ENCODE measurements around the gene FAM163B.

Gene FAM163B

DNA sequence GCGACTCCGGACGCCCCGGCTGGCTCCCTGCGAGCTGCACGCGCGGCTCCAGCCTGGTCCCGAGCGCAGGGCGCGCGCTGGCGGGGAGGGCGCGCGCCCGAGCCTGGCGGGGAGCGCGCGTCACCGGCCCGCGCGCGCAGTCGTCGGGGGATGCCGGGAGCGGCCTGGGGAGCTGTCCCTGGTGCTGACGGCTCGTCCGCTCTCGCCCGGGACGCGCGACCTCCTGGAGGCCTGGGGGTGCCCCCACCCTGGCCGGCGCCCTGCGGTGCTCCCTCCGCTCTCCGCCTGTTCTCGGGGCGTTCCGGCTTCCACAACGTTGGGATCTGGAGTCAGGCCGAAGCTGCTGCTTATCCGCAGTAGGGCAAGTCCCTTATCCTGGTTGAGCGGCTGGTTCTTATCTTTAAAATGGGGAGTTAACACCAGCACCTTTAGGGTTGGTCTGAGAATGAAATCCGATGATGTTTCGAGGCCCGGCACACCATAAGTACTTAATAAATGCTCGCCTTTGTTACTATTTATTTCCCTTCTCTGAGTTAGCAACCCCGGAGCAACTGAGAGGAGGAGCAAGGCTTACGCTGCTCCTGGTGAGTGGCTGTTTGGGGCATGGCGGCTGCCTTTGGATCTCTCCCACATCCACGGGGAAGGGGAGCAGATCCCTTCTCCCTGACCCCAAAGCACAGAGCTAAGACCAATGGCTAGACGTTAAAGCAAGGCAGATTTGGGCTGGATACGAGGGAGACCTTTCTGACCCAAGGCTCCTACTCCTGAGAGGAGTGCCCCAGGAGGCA lies at the start of gene FAM163B:
TSS of gene FAM163B (minus strand) at position 79 of the 788 bp plus-strand sequence. CDS start 29,166 bp downstream, outside the sequence.
- DNase-seq: no peak

DNA sequence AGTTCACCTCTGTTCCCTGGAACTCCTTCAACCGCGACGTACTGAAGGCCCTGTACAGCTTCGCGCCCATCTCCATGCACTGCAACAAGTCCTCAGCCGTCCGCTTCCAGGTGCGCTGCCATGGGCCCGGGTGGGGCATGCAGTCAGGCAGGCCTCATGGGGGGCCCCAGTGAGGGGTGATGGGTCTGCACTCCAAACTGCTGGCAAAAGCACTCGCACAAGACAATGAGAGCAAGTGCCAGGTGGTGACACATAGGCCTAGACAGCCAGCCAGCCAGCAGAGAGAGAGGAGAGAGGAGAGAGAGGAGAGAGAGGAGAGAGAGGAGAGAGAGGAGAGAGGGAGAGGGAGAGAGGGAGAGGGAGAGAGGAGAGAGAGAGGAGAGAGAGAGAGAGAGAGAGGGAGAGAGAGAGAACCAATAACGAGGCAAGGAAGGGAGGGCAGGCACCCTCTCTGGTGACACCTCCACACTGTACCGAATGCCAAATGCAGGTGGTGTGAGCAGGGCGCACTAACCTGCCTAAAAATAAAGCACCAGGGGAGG lies 48.0 kb upstream of the FAM163B start:
- no peak for DNase-seq

DNA sequence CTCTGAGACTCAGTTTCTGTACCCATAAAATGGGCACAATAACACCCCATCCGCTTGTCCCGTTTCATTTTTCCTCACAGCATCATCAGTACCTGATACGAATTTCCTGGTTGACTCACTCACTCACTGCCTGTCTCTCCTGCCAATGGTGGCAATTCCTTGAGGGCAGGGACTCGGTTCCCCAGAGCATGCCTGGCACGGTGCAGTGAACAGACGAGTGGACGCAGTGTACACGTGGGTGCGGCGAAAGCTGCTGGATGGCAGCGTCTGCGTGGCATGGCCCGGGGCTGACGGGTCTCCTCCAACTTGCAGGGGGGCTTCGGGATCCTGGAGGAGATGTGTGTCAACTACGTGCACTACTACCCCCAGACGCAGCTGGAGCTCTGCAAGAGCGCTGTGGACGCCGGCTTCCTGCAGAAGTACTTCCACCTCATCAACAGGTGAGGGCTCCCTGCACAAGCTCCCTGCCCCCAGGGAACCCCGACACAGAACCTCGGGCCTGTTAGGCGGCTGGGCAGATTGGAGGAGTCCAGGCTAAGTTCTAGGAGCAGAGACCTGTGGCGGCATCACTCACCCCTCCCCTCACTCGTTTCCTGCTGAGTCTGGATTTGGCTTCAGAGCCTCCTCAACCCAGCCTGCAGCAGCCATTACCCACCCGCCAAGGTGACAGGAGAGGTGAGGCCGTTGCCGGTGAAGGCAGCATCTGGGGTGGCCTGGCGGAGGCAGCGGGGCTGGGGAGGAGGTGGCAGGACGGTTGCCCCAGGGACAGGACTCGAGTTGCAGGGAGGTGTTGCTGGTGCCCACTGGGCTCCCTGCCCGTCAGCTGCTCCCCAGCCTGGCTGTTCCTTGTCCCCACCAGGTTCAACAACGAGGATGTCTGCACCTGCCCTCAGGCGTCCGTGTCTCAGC lies 47.3 kb upstream of the FAM163B start:
- DNase-seq: no peak

DNA sequence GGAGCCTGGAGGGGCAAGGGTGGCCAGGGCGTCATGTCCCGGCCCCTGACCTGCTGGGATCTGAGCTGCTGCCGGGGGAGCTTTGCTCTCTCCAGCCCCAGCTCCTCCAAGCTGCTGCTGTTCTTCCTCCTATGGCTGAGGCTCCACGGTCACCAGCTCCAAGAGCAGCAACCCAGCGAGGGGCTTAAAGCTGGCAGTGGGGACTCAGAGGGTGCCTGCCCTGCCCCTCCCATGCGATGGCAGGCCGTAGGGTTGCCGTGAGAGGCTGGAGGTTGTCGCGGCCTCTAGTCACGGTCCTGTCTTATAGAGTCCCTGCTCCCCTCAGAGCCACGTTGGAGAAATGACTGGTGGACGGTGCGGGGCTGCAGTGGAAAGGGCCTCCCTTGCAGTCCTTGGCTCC lies 46.5 kb upstream of the FAM163B start:
- DNase-seq: no peak

DNA sequence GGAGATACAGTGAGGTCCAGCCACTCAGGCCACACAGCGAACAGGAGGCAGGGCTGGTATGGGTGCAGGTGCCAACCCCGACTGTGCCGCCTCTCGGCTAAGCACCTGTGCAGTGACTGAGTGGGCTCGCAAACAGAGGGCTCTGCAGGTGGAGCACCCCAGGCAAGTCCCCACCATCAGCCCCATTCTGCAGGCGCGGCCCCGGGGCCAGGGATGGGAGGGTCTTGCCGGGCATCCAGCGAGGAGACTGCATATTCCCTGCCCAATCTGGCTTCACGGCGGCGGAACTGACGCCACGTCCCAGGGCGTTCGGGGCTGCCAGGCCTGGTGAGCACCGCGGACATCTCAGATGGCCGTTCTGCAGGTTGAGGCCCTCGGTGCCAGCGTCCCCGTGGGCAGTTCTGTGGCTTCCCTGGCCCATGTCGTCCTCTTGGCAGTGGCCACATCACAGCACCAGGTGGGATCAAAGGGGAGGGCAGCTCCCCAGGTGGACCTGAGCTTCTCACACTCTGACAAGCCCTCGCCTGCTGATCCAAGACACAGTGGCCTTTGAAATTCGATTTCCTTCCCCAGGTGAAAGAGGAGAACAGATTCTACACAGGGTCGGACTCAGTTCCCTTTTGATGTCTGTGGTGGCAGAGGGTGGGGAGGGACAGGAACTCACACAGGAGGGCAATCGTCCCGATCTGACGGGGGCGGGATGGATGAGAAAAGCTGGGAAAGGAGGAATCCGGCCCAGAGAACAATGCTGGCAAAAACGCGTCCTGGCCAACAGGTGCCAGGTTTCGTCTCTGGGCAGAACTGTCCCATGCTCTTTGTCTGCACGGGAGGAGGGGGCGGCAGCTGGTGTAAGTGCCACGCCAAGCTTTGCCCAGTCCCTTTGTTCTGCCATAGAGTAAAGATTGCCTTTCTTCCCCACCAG lies 45.8 kb upstream of the FAM163B start:
- no peak for DNase-seq

DNA sequence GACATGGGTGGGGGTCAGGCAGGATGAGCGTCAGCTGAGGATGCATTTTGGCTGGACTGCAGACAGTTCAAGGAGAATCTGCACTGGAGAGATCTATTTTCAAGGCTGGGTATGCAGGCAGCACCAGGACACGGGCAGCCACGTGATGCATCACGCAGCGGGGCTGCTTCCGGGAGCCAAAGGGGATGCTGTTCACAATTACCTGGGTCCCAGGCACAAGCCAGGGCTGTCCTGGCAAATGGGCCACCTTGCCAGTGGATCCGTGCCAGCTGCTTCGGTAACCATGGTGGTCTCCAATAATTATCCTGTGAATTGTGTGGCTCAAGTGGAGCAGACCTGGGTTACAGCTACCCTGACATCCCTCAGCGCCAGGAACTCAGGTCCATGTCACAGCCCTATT lies 44.4 kb upstream of the FAM163B start:
- DNase-seq: no peak

DNA sequence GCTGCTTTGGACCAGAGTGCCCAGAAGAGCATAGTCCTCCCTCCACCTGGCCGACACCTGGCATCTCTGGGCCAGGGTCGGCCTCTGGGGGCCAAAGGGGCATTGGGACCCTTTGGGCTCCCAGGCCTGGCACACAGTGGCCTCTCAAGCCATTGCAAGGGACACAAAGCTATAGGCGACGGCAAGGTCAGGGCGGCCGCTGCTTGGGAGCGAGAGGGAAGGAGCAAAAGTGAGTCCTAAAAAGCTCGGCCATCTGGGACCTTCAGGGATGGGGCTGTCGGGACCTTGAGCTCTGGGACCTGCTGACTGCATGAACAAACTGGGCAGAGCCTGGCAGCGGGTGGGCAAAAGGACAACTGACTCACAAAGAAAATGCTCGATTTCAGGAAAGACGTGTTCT lies 40.8 kb upstream of the FAM163B start:
- no peak for DNase-seq

DNA sequence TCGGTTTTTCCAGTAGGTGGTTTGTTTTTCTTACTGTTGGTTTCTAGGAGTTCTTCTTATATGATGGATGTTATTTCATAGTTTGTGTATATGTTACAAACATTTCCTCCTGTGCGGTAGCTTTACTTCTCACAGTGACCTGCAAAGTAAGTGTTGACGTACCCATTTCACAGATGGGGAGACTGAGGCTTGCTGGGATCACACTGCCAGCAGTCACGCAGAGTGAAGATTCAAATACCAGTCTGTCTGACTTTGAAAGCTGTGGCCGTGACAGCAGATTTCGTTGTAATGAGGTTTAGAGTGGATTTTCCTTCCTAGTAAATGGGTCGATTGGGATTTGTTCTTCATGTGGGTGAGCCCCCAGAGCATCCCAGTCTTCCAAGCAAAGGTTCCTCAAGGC lies 40.0 kb upstream of the FAM163B start:
- DNase-seq: no peak

DNA sequence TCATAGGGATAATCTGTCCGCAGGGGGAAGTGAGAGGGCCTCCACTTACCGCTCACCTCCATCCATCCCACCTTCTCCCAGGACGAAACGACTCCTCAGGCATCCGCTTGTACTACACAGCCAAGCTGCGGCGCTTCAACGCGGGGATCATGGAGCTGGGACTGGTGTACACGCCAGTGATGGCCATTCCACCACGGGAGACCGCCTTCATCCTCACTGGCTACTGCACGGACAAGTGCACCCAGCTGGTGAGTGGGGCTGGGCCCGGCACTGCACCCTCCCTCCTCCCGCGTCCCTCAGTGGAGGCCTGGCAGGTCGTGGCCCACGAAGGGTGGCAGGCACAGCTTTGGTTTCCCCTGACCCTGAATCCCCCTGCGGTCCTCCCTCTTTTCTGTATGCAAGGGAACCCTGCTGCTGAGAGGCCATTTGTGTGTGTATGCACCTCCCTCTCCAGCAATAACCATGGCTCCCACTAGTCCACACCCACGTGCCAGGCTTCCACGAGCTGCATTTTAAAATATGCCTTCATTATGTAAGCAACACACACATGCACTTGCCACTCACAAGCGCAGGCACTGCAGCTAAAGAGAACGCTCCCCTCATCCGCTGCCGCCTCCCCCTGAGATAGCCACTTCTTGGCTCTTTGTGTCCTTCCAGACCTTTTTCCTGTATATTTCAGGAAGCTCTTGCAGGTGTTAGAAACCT lies 38.7 kb upstream of the FAM163B start:
- no peak for DNase-seq

DNA sequence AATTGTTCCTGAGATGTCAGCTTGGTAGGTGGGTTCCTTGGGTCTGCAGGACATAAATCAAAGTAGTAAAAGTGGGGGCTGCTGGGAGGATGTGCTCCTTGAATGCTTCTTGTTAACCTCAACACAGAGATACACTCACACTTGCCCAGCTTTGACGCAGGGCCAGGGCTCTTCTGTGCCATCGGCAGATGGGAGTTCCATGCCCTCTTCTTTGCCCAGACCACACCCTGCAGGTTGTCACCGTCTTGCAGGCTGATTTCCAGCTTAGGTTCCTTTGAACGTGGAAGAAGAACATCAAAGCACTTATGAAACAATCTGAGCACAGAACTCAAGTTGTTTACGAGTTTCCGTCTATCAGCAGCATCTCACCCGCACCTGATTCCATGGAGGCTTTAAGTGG lies 38.0 kb upstream of the FAM163B start:
- DNase-seq: no peak

DNA sequence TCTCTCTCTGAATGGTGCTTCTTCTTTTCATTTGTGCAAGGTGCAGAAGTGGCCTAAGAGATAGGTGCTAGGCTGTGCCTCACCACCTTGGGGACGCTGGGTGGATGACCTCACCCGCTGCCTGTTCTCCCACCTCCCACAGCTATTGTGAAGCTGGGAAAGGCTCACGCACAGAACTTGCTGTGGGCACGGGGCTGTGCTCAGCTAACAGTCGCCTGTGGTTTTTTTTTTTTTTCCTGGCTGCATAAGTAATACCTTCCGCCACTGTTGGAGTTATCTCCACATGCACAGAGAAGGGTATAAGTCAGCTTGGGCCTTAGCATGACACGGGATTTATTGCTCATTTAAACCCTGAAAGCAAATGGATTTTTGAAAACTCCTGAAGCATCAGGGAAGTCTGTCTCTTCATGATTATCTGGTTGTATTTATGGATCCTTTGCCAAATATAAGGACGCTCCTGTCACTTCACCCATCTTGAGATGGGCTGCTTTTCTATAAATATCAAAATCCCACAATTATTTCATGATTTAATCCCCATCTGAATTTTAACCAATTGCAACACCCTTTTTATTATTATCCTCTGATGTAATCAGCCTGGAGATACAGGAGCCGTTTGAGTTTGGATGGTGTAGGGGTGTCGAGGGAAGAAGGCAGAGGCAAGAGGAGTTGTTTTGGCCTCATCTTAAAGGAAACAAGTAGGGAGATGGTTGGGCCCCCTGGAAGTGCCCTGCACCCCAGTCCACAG lies 36.0 kb upstream of the FAM163B start:
- DNase-seq: no peak

DNA sequence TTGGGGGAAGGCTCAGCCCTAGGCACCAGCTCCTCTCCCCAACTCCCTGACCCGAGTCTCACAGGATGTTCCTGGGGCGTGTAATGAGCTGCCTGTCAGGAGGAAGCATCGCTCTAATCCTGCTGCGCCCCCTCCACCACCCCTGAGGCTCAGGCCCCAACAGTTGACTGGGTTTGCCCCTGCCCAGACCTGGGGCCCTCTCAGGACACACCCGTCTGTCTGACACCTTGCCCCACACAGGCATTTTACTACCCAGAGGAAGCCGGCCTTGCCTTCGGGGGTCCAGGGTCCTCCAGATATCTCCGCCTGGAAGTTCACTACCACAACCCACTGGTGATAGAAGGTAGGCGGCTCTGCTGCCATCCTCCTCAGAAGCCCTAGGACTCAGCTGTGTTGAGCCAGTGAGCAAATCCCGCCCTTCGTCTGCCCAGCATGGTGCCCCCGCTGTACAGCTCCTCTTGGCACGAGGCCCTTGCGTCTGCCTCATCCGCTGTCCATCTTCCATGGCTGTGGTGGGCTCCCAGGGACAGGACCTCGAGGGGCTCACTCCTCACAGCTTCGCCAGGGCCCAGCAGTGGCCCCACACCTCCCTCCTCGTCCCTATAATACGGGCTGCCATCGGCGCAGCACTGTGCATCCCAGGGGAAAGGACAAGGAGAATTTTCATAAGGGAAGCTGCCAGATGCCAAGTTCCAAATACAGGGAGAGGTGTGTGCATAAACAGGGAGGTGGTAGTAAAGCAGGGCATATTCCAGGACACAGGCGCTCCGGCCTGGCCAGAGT lies 35.0 kb upstream of the FAM163B start:
- no peak for DNase-seq

DNA sequence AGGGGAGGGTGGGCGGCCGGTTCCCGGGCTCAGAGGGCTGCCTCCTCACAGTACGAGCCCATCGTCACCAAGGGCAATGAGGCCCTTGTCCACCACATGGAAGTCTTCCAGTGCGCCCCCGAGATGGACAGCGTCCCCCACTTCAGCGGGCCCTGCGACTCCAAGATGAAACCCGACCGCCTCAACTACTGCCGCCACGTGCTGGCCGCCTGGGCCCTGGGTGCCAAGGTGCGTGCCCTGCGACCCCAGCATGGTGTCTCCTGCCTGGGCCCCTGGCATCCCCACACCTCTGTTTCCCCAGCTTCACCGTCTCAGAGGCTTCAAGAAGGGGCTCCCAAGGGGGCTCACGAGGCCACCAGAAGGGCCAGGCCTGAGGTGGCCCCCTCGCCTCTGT lies 34.2 kb upstream of the FAM163B start:
- DNase-seq: no peak

DNA sequence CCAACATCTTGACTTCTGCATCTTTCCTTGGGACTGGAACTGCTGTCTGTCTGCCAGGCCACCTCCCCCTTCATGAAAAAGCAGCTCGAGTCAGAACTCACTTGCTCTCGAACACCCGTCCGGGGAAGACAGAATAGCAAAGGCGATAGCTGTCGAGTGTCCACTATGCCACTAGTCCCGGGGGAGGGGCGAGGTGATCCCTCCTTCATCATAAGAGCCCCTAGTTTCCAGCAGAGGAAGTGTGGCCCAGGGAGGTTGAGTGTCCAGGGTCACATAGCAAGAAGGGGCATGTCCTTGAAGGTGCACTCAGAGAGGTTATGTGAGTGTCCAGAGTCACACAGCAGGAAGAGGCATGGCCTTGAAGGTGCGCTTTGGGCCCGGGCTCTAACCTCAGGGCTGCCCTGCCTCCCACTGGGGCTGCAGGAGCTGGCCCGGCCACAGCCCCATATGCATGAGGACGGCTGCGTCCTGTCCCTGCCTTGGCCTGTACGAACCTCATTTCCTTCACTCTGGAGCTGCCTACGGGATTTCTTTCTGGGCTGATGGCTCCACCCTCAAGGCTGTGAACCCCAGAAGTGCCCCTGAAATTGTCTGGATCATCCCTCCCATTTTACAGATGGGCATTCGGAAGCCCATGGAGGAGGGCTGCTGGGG lies 33.6 kb upstream of the FAM163B start:
- no peak for DNase-seq

DNA sequence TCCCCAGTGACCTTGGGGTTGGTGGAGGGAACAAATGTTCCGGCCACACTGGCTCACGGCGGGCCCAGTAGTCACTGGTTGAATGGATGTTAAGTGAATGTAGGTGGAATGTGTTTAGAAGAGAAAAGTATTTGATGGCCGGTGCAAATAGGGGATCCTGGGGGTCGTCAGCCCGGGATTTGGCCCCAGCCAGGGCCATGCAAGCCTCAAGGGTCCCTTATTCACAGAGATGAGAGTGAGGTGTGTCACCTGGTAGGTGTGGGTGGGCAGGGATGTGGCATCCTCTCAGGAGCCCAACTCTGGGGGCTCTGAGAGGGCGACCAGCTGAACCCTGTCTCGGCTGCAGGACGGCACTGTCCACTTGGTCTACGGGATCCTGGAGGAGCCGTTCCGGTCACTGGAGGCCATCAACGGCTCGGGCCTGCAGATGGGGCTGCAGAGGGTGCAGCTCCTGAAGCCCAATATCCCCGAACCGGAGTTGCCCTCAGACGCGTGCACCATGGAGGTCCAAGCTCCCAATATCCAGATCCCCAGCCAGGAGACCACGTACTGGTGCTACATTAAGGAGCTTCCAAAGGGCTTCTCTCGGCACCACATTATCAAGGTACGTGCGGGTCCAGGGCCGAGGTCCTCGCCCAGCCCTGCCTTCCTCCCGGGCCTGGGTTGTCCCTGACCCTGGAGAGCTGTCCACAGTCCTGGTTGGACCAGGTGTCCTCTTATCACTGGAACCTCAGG lies 32.8 kb upstream of the FAM163B start:
- DNase-seq: no peak

DNA sequence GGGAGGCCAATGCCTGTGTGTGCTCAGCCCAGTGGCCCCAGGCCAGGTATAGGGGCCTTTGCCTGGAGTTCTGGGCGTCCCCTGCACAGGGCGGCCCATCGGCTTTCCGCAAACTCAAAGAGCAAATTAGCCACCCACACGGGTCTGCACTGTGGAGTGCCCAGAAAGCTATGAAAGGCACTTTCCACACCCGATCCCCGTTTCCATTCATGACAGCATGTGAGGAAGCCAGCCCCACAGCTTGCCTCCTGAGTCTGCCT lies 32.1 kb upstream of the FAM163B start:
- no peak for DNase-seq

DNA sequence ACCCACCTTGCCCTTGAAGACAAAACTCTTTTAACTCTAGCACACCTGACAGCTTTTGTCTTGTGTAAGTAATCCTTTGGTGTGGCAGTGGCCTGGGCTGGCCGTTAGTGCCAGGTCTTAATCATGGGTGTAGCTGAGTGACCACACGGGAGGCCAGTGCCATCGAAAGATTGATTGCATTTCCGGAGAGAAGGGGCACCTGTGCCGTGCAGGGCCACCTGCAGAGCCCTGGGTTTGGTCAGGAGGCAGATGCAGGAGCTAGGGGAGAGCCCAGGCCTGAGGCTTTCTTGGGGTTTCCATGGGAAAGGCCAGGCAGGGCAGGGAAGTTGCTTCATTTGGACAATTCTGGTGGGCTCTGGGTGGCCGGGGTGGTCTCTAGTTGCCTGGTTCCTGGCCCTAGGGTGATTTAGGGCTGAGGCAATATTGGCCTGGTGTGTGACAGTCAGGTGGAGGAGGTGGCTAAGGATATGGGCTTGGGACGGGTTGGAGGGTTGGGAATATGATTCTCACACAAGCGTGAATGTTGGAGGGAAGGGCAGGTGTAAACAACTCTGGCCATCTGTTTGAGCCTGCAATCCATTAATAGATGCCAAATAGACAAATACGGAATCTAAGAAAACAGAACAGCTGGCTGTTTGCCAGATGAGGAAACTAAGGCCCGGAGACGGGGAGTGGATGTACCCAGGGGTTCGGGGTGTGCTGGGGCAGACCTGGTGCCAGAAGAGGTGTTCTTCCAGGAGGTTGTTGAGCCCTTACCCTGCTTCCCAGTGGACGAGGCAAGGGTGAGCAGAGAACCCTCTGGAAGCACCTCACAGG lies 31.6 kb upstream of the FAM163B start:
- DNase-seq: no peak

DNA sequence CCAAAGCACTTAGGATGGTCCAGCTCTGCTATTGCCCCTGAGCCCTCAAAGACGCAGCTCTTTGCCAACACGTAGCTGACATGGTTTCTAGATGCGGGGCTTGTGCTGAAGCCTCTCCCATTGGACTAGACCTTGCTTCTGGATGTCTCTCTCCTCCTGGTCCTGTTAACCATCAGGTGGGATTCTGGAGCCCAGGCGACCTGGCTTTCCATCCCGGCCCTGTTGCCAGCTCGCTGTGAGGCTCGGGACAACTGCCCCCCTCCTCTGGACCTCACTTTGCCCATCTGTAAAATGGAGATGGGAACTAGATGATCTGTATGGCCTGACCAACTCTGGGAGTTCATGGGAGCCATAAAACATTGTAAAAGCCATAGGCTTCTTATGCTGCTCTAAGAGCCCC lies 31.0 kb upstream of the FAM163B start:
- DNase-seq: no peak

DNA sequence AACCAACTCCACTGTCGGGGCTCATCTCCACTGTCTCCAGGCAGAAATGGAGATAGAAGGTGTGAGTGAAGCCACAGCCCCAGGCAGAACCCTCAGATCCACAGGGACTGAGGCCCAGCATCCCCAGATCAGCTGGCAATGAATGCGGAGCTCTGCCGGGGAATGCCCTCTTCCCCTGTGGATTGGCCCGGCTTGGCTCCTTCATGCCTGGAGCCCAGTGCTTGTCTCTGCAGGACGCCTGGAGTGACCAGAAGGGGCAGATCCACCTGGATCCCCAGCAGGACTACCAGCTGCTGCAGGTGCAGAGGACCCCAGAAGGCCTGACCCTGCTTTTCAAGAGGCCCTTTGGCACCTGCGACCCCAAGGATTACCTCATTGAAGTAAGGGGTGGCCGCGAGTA lies 30.4 kb upstream of the FAM163B start:
- no peak for DNase-seq
